ENCODE measurements around the gene ANKS6. TPM values are rescaled to one million over a fixed set of nuclear protein-coding genes. Genes with fewer than 3 reads are reported as not detected.

The ANKS6 gene
- total and polyA plus RNA-seq, 4 donors = 1.9 to 6.3 (median 2.9) TPM

GRCh38 chr9:98730871-98731270 is 65.5 kb downstream of the ANKS6 start (continued):
- TF ChIP-seq GABPA (IDR thresholded peaks at IDR 0.05 in 1 of 2, conservative IDR thresholded peaks at IDR 0.05 in 1 of 2) = no peak

GRCh38 chr9:98728500-98728899 is 67.9 kb downstream of the ANKS6 start:
- no peak overlapping the region for H3K27ac ChIP-seq (ENCODE audit: low read depth in 1 of 2, low read length in 2 of 2)
- peaks cover 0 to 2% (median under 1%) of the 10 kb centered on the region in 4 donors for H3K27me3 ChIP-seq (ENCODE audit: control insufficient read depth in 4 of 4, insufficient read depth in 4 of 4, low read length in 3 of 4)
- TF ChIP-seq YY1 (IDR thresholded peaks at IDR 0.05) = no peak
- no peak for TF ChIP-seq RAD21 (IDR thresholded peaks at IDR 0.05)
- TF ChIP-seq TAF1 (conservative IDR thresholded peaks at IDR 0.05) = no peak
- TF ChIP-seq HNF4A (conservative IDR thresholded peaks at IDR 0.05) = no peak
- no peak for TF ChIP-seq FOXA2 (IDR thresholded peaks at IDR 0.05)
- TF ChIP-seq HNF4G (IDR thresholded peaks at IDR 0.05) = no peak
- TF ChIP-seq GABPA (IDR thresholded peaks at IDR 0.05 in 1 of 2, conservative IDR thresholded peaks at IDR 0.05 in 1 of 2) = no peak
- no peak for TF ChIP-seq EGR1 (IDR thresholded peaks at IDR 0.05; ENCODE audit: low read depth in 2 of 2)
- no peak for TF ChIP-seq JUND (IDR thresholded peaks at IDR 0.05)
- no peak for TF ChIP-seq REST (IDR thresholded peaks at IDR 0.05)
- no peak for TF ChIP-seq RXRA (IDR thresholded peaks at IDR 0.05)
- TF ChIP-seq ATF3 (IDR thresholded peaks at IDR 0.05) = no peak
- no peak for TF ChIP-seq ZBTB33 (IDR thresholded peaks at IDR 0.05)
- TF ChIP-seq FOXA1 (IDR thresholded peaks at IDR 0.05) = no peak
- no peak for TF ChIP-seq SP1 (IDR thresholded peaks at IDR 0.05)
- TF ChIP-seq NR2F2 (IDR thresholded peaks at IDR 0.05) = no peak
- TF ChIP-seq MAX (IDR thresholded peaks at IDR 0.05) = no peak
- TF ChIP-seq CTCF (IDR thresholded peaks at IDR 0.05; ENCODE audit: low read depth, low read length, missing input control) = no peak
- no peaks in the 10 kb centered on the region for H3K36me3 ChIP-seq (ENCODE audit: control insufficient read depth in 4 of 4, insufficient read depth in 3 of 4, low read depth in 1 of 4, low read length in 3 of 4)
- no peaks in the 10 kb centered on the region for H3K4me1 ChIP-seq (ENCODE audit: control insufficient read depth in 4 of 4, insufficient read depth in 4 of 4, low read length in 3 of 4)
- H3K4me3 ChIP-seq (ENCODE audit: low read depth in 1 of 3, low read length in 3 of 3) = no peak overlapping the region
- no peak for DNase-seq (ENCODE audit: low spot score)
- H3K9me3 ChIP-seq (ENCODE audit: control insufficient read depth in 4 of 4, low read length in 3 of 4) = peaks cover 0 to under 1% (median under 1%) of the 10 kb centered on the region in 4 donors
- WGBS = 89% methylated on average over 11 of the region's 11 CpGs
- H3K9ac ChIP-seq (ENCODE audit: low read depth in 1 of 2, low read length in 2 of 2) = no peak overlapping the region
